Duodenal mucosa (tissue), 2 donors: ENCODE measurements around the gene ZNF281.

ENCODE experiments used
- H3K27ac ChIP-seq: one replicate; pipeline ENCODE4 v1.7.0; 2013; ENCODE audit warnings: low read depth, low read length
- H3K27me3 ChIP-seq, 2 donors: one replicate each; pipeline ENCODE4 v1.7.0; 2013; ENCODE audit warnings: low read length in 2 of 2, control low read depth in 1 of 2; ENCODE audit not compliant: insufficient read depth in 2 of 2, control insufficient read depth in 1 of 2
- H3K36me3 ChIP-seq, 2 donors: one replicate each; pipeline ENCODE4 v1.7.0; 2013; ENCODE audit warnings: low read length in 2 of 2, control low read depth in 1 of 2; ENCODE audit not compliant: insufficient read depth in 2 of 2, control insufficient read depth in 1 of 2
- H3K4me1 ChIP-seq, 2 donors: one replicate each; pipeline ENCODE4 v1.7.0; 2013; ENCODE audit warnings: low read length in 2 of 2, control low read depth in 1 of 2; ENCODE audit not compliant: insufficient read depth in 2 of 2, control insufficient read depth in 1 of 2
- H3K4me3 ChIP-seq, 2 donors: one replicate each; pipeline ENCODE4 v1.7.0; 2013; ENCODE audit warnings: low read length in 2 of 2, low read depth in 1 of 2
- H3K9ac ChIP-seq, 2 donors: one replicate each; pipeline ENCODE4 v1.7.0; 2013; ENCODE audit warnings: low read length in 2 of 2, low read depth in 1 of 2
- H3K9me3 ChIP-seq, 2 donors: one replicate each; pipeline ENCODE4 v1.7.0; 2013; ENCODE audit warnings: low read length in 2 of 2, control low read depth in 1 of 2; ENCODE audit not compliant: control insufficient read depth in 1 of 2

ZNF281 gene

GRCh38 chr1:200409761-200410565, at the start of gene ZNF281:
Gene ZNF281 (minus strand): TSS chr1:200410036. CDS start chr1:200409705, 331 bp downstream.
- Histone ChIP-seq H3K4me1 (peaks cover 30 to 43% of the 10 kb centered on the region in 2 donors), H3K27me3 (no peaks in the 10 kb centered on the region), H3K36me3 (peaks cover 0 to 3% of the 10 kb centered on the region in 2 donors), H3K4me3 (peak within 1 kb of the TSS; percentile 95), H3K27ac (peak within 1 kb of the TSS; percentile 52), H3K9me3 (no peaks in the 10 kb centered on the region), H3K9ac (peak within 1 kb of the TSS; percentile 68 to 85)

- Histone ChIP-seq H3K27ac (no peak overlapping the region), H3K9ac (no peak overlapping the region), H3K36me3 (no peaks in the 10 kb centered on the region), H3K9me3 (no peaks in the 10 kb centered on the region), H3K27me3 (no peaks in the 10 kb centered on the region), H3K4me3 (no peak overlapping the region), H3K4me1 (no peaks in the 10 kb centered on the region)
These were observed 48.9 kb upstream of the ZNF281 start for GRCh38 chr1:200458780-200459179.

- Histone ChIP-seq H3K36me3 (no peaks in the 10 kb centered on the region), H3K9ac (no peak overlapping the region), H3K4me1 (no peaks in the 10 kb centered on the region), H3K27ac (no peak overlapping the region), H3K9me3 (no peaks in the 10 kb centered on the region), H3K27me3 (no peaks in the 10 kb centered on the region), H3K4me3 (no peak overlapping the region)
These were observed 48.0 kb upstream of the ZNF281 start for GRCh38 chr1:200457810-200458209.

- Histone ChIP-seq H3K9ac (no peak overlapping the region), H3K27ac (no peak overlapping the region), H3K27me3 (no peaks in the 10 kb centered on the region), H3K36me3 (no peaks in the 10 kb centered on the region), H3K9me3 (no peaks in the 10 kb centered on the region), H3K4me1 (no peaks in the 10 kb centered on the region), H3K4me3 (no peak overlapping the region)
These were observed 44.6 kb upstream of the ZNF281 start for GRCh38 chr1:200454425-200454824.

- Histone ChIP-seq H3K4me1 (no peaks in the 10 kb centered on the region), H3K4me3 (no peak overlapping the region), H3K36me3 (no peaks in the 10 kb centered on the region), H3K9ac (no peak overlapping the region), H3K27me3 (no peaks in the 10 kb centered on the region), H3K27ac (no peak overlapping the region), H3K9me3 (no peaks in the 10 kb centered on the region)
These were observed 43.7 kb upstream of the ZNF281 start for GRCh38 chr1:200453553-200453905.

GRCh38 chr1:200452850-200453552, 43.2 kb upstream of the ZNF281 start:
- Histone ChIP-seq H3K9me3 (no peaks in the 10 kb centered on the region), H3K27ac (no peak overlapping the region)

GRCh38 chr1:200448034-200448762, 38.4 kb upstream of the ZNF281 start:
- Histone ChIP-seq H3K9ac (no peak overlapping the region), H3K27me3 (no peaks in the 10 kb centered on the region), H3K9me3 (no peaks in the 10 kb centered on the region), H3K36me3 (no peaks in the 10 kb centered on the region), H3K4me1 (peaks cover 0 to 2% of the 10 kb centered on the region in 2 donors), H3K27ac (no peak overlapping the region), H3K4me3 (no peak overlapping the region)

More at GRCh38 chr1:200452850-200453552, 43.2 kb upstream of the ZNF281 start:
- no peaks in the 10 kb centered on the region for H3K27me3 ChIP-seq
- no peaks in the 10 kb centered on the region for H3K4me1 ChIP-seq
- no peaks in the 10 kb centered on the region for H3K36me3 ChIP-seq
- no peak overlapping the region for H3K4me3 ChIP-seq
- no peak overlapping the region for H3K9ac ChIP-seq

- Histone ChIP-seq H3K4me1 (peaks cover 0 to 2% of the 10 kb centered on the region in 2 donors), H3K27ac (no peak overlapping the region), H3K36me3 (no peaks in the 10 kb centered on the region), H3K9me3 (no peaks in the 10 kb centered on the region), H3K27me3 (no peaks in the 10 kb centered on the region), H3K4me3 (no peak overlapping the region), H3K9ac (no peak overlapping the region)
These were observed 35.4 kb upstream of the ZNF281 start for GRCh38 chr1:200445213-200445612.

GRCh38 chr1:200444478-200444877, 34.6 kb upstream of the ZNF281 start:
- no peak overlapping the region for H3K27ac ChIP-seq
- no peak overlapping the region for H3K4me3 ChIP-seq
- H3K27me3 ChIP-seq, result no peaks in the 10 kb centered on the region
- H3K9me3 ChIP-seq, result no peaks in the 10 kb centered on the region
- no peaks in the 10 kb centered on the region for H3K36me3 ChIP-seq
- H3K4me1 ChIP-seq, result peaks cover 0 to 2% of the 10 kb centered on the region in 2 donors
- H3K9ac ChIP-seq, result no peak overlapping the region

GRCh38 chr1:200443860-200444259, 34.0 kb upstream of the ZNF281 start:
- no peak overlapping the region for H3K27ac ChIP-seq
- H3K4me3 ChIP-seq, result no peak overlapping the region
- H3K9ac ChIP-seq, result no peak overlapping the region
- H3K9me3 ChIP-seq, result no peaks in the 10 kb centered on the region
- no peaks in the 10 kb centered on the region for H3K36me3 ChIP-seq
- no peaks in the 10 kb centered on the region for H3K27me3 ChIP-seq
- H3K4me1 ChIP-seq, result peaks cover 0 to 2% of the 10 kb centered on the region in 2 donors
